ENCODE measurements around the gene SGSM2.

SGSM2 gene

DNA sequence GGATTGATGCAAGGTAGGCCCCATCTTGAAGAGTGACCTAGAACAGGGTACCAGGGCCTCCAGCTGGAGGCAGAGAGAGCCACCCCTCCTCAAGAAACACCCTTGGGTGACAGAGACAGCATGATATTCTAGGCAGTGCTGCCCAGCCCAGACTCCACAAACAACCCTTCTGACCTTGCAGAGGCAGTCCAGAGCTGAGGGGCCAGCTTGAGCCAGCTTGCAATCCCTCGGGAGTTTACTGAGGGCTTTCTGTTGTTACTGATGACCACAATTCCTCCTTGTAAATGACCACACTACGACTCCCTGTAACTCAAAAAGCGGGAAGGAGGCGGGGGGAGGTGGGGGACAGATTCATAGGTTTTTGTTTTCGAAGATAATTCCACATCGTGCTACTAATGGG is 82.2 kb downstream of the SGSM2 start:
- Histone ChIP-seq H3K79me2 (ENCODE audit: control insufficient read depth, low read length) (no peaks in the 10 kb centered on the region), H4K20me1 (ENCODE audit: control insufficient read depth, insufficient read depth, low read depth, low read length) (no peaks in the 10 kb centered on the region), H3K9me2 (replicated peaks; ENCODE audit: control insufficient read depth, low read length) (no peaks in the 10 kb centered on the region), H3K27ac (ENCODE audit: low read depth, low read length) (no peak overlapping the region), H3K4me1 (ENCODE audit: control insufficient read depth, low read length) (no peaks in the 10 kb centered on the region), H3K36me3 (ENCODE audit: control insufficient read depth, low read length) (peaks cover 42% of the 10 kb centered on the region), H3K4me3 (ENCODE audit: low read length) (no peak overlapping the region), H3K4me2 (ENCODE audit: low read length) (no peak overlapping the region), H3K9me3 (ENCODE audit: control insufficient read depth, insufficient read depth, low read length) (no peaks in the 10 kb centered on the region), H3F3A (ENCODE audit: control insufficient read depth, insufficient read depth) (peaks cover 14% of the 10 kb centered on the region; the same call in 1 of the 2 replicates), H3K27me3 (ENCODE audit: control insufficient read depth, low read length) (no peaks in the 10 kb centered on the region)
- TF ChIP-seq EZH2phosphoT487 (IDR thresholded peaks at IDR 0.05; ENCODE audit: borderline replicate concordance, low read length): no peak
- TF ChIP-seq, protein P1, sequence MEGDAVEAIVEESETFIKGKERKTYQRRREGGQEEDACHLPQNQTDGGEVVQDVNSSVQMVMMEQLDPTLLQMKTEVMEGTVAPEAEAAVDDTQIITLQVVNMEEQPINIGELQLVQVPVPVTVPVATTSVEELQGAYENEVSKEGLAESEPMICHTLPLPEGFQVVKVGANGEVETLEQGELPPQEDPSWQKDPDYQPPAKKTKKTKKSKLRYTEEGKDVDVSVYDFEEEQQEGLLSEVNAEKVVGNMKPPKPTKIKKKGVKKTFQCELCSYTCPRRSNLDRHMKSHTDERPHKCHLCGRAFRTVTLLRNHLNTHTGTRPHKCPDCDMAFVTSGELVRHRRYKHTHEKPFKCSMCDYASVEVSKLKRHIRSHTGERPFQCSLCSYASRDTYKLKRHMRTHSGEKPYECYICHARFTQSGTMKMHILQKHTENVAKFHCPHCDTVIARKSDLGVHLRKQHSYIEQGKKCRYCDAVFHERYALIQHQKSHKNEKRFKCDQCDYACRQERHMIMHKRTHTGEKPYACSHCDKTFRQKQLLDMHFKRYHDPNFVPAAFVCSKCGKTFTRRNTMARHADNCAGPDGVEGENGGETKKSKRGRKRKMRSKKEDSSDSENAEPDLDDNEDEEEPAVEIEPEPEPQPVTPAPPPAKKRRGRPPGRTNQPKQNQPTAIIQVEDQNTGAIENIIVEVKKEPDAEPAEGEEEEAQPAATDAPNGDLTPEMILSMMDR (IDR thresholded peaks at IDR 0.05; ENCODE audit: low read depth, low read length, poor library complexity, severe bottlenecking): no peak

DNA sequence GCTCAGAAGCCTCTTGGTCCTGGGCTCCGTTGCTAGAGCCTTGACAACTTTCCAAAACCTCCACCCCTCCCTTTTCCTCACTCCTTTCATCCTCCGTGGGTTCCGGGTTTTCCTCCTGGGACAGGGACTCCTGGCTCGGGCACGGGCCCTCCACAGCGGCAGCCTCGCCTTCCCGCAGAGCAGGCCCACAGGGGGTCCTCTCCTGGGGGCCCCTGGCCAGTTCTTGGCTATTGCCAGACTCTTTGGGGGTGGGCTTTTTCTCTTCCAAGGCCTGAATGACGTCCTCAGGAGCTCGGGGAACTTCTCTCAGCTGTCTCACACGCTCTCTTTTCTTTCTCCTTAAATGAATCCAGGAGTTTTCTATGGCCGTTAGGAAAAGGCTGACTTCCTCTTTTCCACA is 82.9 kb downstream of the SGSM2 start:
- no peaks in the 10 kb centered on the region for H3K79me2 ChIP-seq (ENCODE audit: control insufficient read depth, low read length)
- peaks cover 39% of the 10 kb centered on the region for H3K36me3 ChIP-seq (ENCODE audit: control insufficient read depth, low read length)
- H3F3A ChIP-seq (ENCODE audit: control insufficient read depth, insufficient read depth): peaks cover 14% of the 10 kb centered on the region; the same call in 1 of the 2 replicates
- H3K9me3 ChIP-seq (ENCODE audit: control insufficient read depth, insufficient read depth, low read length): no peaks in the 10 kb centered on the region
- TF ChIP-seq EZH2phosphoT487 (IDR thresholded peaks at IDR 0.05; ENCODE audit: borderline replicate concordance, low read length): no peak
- TF ChIP-seq, protein P1 (IDR thresholded peaks at IDR 0.05; ENCODE audit: low read depth, low read length, poor library complexity, severe bottlenecking): no peak
- no peak overlapping the region for H3K27ac ChIP-seq (ENCODE audit: low read depth, low read length)
- no peaks in the 10 kb centered on the region for H3K27me3 ChIP-seq (ENCODE audit: control insufficient read depth, low read length)
- no peak overlapping the region for H3K4me2 ChIP-seq (ENCODE audit: low read length)
- H4K20me1 ChIP-seq (ENCODE audit: control insufficient read depth, insufficient read depth, low read depth, low read length): no peaks in the 10 kb centered on the region
- no peaks in the 10 kb centered on the region for H3K4me1 ChIP-seq (ENCODE audit: control insufficient read depth, low read length)
- no peaks in the 10 kb centered on the region for H3K9me2 ChIP-seq (replicated peaks; ENCODE audit: control insufficient read depth, low read length)
- no peak overlapping the region for H3K4me3 ChIP-seq (ENCODE audit: low read length)

DNA sequence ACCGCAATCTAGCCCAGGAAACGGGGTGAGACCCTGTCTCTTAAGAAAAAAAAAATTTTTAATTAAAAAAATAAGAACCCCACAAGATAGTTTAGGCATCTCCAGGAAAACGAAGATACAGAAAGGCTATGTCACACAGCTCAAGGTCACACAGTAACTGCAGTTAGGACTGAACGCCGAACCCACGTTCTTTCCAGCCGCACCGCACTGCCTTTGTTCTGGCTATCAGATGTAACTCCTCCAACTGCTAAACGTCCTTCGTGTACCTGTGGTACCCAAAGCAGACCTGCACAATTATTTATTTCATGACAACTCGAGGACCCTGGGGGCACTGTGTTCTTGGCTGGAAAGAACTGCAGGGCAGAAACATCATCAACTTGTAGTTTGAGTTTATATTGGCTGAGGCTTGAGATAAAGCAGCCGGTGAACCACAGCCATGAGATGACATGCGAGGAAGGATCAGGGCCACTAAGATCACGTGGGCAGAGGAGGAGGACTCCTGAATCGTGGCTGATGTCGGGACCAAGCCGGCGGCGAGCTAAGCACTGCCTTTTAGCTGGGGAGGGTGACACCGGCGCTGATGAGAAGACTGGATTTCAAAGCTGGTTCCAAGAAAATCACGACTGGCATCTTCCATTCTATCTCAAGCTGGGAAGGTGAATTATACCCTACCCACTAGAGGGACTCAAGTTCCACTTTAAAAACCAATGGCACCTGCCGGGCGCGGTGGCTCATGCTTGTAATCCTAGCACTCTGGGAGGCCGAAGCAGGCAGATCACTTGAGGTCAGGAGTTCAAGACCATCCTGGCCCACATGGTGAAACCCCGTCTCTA is 84.2 kb downstream of the SGSM2 start:
- Histone ChIP-seq H3K79me2 (ENCODE audit: control insufficient read depth, low read length) (no peaks in the 10 kb centered on the region), H3K4me3 (ENCODE audit: low read length) (no peak overlapping the region), H4K20me1 (ENCODE audit: control insufficient read depth, insufficient read depth, low read depth, low read length) (no peaks in the 10 kb centered on the region), H3K4me2 (ENCODE audit: low read length) (no peak overlapping the region), H3K27me3 (ENCODE audit: control insufficient read depth, low read length) (no peaks in the 10 kb centered on the region), H3F3A (ENCODE audit: control insufficient read depth, insufficient read depth) (peaks cover 11% of the 10 kb centered on the region; the same call in 1 of the 2 replicates), H3K9me2 (replicated peaks; ENCODE audit: control insufficient read depth, low read length) (no peaks in the 10 kb centered on the region), H3K27ac (ENCODE audit: low read depth, low read length) (no peak overlapping the region), H3K36me3 (ENCODE audit: control insufficient read depth, low read length) (peaks cover 41% of the 10 kb centered on the region), H3K4me1 (ENCODE audit: control insufficient read depth, low read length) (no peaks in the 10 kb centered on the region), H3K9me3 (ENCODE audit: control insufficient read depth, insufficient read depth, low read length) (no peaks in the 10 kb centered on the region)
- TF ChIP-seq, protein P1 (IDR thresholded peaks at IDR 0.05; ENCODE audit: low read depth, low read length, poor library complexity, severe bottlenecking): no peak
- no peak for TF ChIP-seq EZH2phosphoT487 (IDR thresholded peaks at IDR 0.05; ENCODE audit: borderline replicate concordance, low read length)
